A549 (cell line): ENCODE results near the gene TMEM176B. TPM values are rescaled to one million over a fixed set of nuclear protein-coding genes. Genes with fewer than 3 reads are reported as not detected.

Experiments used
- ATAC-seq, 2 experiments: fragments of 200-7000 bp in 1 of 2; fragments of >200 bp in 1 of 2; cut with Nextera tagmentation in 1 of 2; cut with Tn5 transposase in 1 of 2; 3 replicates each; pipeline versions ENCODE4 v1.8.0 to v1.9.1; 2018 to 2020; ENCODE audit warnings: mild to moderate bottlenecking in 1 of 2, moderate library complexity in 1 of 2
- CTCF ChIA-PET: fragments of 300-600 bp; sonication (Branson Sonifier 250); formaldehyde crosslinking; extraction: SDS; loops from one replicate; lab custom pipeline; 2021; ENCODE audit warnings: antibody characterized with exemption, inconsistent platforms; lab: Yijun Ruan, JAX
- POLR2A ChIA-PET: fragments of 350-600 bp; formaldehyde crosslinking; extraction: SDS; loops from one replicate; lab custom pipeline; 2021; ENCODE audit warnings: antibody characterized with exemption, inconsistent platforms; lab: Yijun Ruan, JAX
- DNase-seq, 2 experiments: peaks; one replicate each; pipeline versions ENCODE4 v3.0.0 to v3.0.0-alpha.2; 2011 to 2016; ENCODE audit warnings: low read depth in 1 of 2, low spot score in 1 of 2
- FAIRE-seq: peaks from 2 replicates; lab custom pipeline; 2011; peaks lifted over from hg19 to GRCh38; lab: Jason Lieb, UNC
- H3K27ac ChIP-seq, 2 experiments: fragments of >200 bp; sonication (Bioruptor Twin); formaldehyde crosslinking; 3 replicates each; pipeline ENCODE4 v1.5.1; 2016 to 2017
- H3K4me1 ChIP-seq: fragments of >200 bp; sonication (Bioruptor Twin); formaldehyde crosslinking; 3 replicates; pipeline ENCODE4 v1.6.1; 2016
- H3K4me2 ChIP-seq: fragments of >200 bp; sonication (Bioruptor Twin); formaldehyde crosslinking; 3 replicates; pipeline ENCODE4 v1.6.1; 2016
- H3K4me3 ChIP-seq: fragments of >200 bp; sonication (Bioruptor Twin); formaldehyde crosslinking; 3 replicates; pipeline ENCODE4 v1.5.1; 2016
- H3K9me3 ChIP-seq: fragments of >200 bp; sonication (Bioruptor Twin); formaldehyde crosslinking; 3 replicates; pipeline ENCODE4 v1.6.1; 2016
- BHLHE40 ChIP-seq: IDR thresholded peaks from 2 replicates; pipeline ENCODE4 v1.6.1; 2012; ENCODE audit warnings: low read depth, low read length, inconsistent platforms
- CBX2 ChIP-seq: fragments of 200-600 bp; sonication (generic); IDR thresholded peaks from 2 replicates; pipeline ENCODE4 v1.6.1; 2016; ENCODE audit warnings: low read depth, mild to moderate bottlenecking, borderline replicate concordance
- CBX8 ChIP-seq: fragments of 200-600 bp; sonication (generic); IDR thresholded peaks from 2 replicates; pipeline ENCODE4 v1.6.1; 2016
- CEBPB ChIP-seq, 2 experiments: fragments of >200 bp in 1 of 2; sonication (Bioruptor Twin) in 1 of 2; formaldehyde crosslinking in 1 of 2; IDR thresholded peaks; 2 replicates each; pipeline ENCODE4 v1.6.1; 2012 to 2016
- CHD2 ChIP-seq: fragments of 150-350 bp; IDR thresholded peaks from 2 replicates; pipeline ENCODE4 v1.6.1; 2014; ENCODE audit warnings: low read length; ENCODE audit not compliant: partially characterized antibody
- CHD4 ChIP-seq: fragments of 200-600 bp; sonication (generic); IDR thresholded peaks from 2 replicates; pipeline ENCODE4 v1.6.1; 2016; ENCODE audit warnings: antibody characterized with exemption, mild to moderate bottlenecking, borderline replicate concordance
- E2F6 ChIP-seq: IDR thresholded peaks from 2 replicates; pipeline ENCODE4 v1.6.1; 2012; ENCODE audit warnings: low read depth, borderline replicate concordance
- EHF ChIP-seq: fragments of 250-450 bp; sonication (Bioruptor Pico); IDR thresholded peaks from 2 replicates; pipeline ENCODE4 v1.5.0; 2020; ENCODE audit warnings: mild to moderate bottlenecking
- ESRRA ChIP-seq: fragments of 150-350 bp; IDR thresholded peaks from 2 replicates; pipeline ENCODE4 v1.6.1; 2014; ENCODE audit warnings: mild to moderate bottlenecking, low read length, borderline replicate concordance
- FOSB ChIP-seq: fragments of 250-450 bp; sonication (Bioruptor Pico); IDR thresholded peaks from 2 replicates; pipeline ENCODE4 v1.5.0; 2020; ENCODE audit warnings: mild to moderate bottlenecking, moderate library complexity
- GATA3 ChIP-seq: IDR thresholded peaks from 2 replicates; pipeline ENCODE4 v1.6.1; 2012; ENCODE audit warnings: borderline replicate concordance
- HDAC2 ChIP-seq: fragments of 200-600 bp; sonication (generic); IDR thresholded peaks from 2 replicates; pipeline ENCODE4 v1.6.1; 2016
- HEYL ChIP-seq: fragments of 250-450 bp; sonication (Bioruptor Pico); IDR thresholded peaks from 2 replicates; pipeline ENCODE4 v1.8.0; 2021; ENCODE audit warnings: mild to moderate bottlenecking, moderate library complexity
- JUN ChIP-seq, 2 experiments: fragments of >200 bp; sonication (Bioruptor Twin); formaldehyde crosslinking; IDR thresholded peaks; 2 replicates in 1 of 2; 3 replicates in 1 of 2; pipeline ENCODE4 v1.6.1; 2016 to 2017
- JUNB ChIP-seq: fragments of >200 bp; sonication (Bioruptor Twin); formaldehyde crosslinking; IDR thresholded peaks from 2 replicates; pipeline ENCODE4 v1.6.1; 2016
- KDM1A ChIP-seq: fragments of 200-600 bp; sonication (generic); IDR thresholded peaks from 2 replicates; pipeline ENCODE4 v1.6.1; 2016; ENCODE audit warnings: low read depth, mild to moderate bottlenecking
- KDM5A ChIP-seq: fragments of 200-600 bp; sonication (generic); IDR thresholded peaks from 2 replicates; pipeline ENCODE4 v1.6.1; 2016; ENCODE audit warnings: antibody characterized with exemption, mild to moderate bottlenecking
- MAFK ChIP-seq: fragments of 450-650 bp; IDR thresholded peaks from 2 replicates; pipeline ENCODE4 v1.6.1; 2014; ENCODE audit not compliant: partially characterized antibody
- MAZ ChIP-seq: fragments of 150-350 bp; IDR thresholded peaks from 2 replicates; pipeline ENCODE4 v1.6.1; 2014; ENCODE audit warnings: antibody characterized with exemption, low read depth, low read length, borderline replicate concordance
- NFE2L2 ChIP-seq: fragments of 150-350 bp; conservative IDR thresholded peaks from 2 replicates; pipeline ENCODE4 v1.6.1; 2014; ENCODE audit warnings: low read length
- PBX3 ChIP-seq: IDR thresholded peaks from 2 replicates; pipeline ENCODE4 v1.6.1; 2012
- REST ChIP-seq: fragments of 200-600 bp; sonication (generic); IDR thresholded peaks from 2 replicates; pipeline ENCODE4 v1.6.1; 2016; ENCODE audit warnings: antibody characterized with exemption, mild to moderate bottlenecking, moderate library complexity
- RFX5 ChIP-seq: fragments of 450-650 bp; IDR thresholded peaks from 2 replicates; pipeline ENCODE4 v1.7.1; 2014; ENCODE audit warnings: antibody characterized with exemption, mild to moderate bottlenecking, moderate library complexity
- RNF2 ChIP-seq: fragments of 200-600 bp; sonication (generic); IDR thresholded peaks from 2 replicates; pipeline ENCODE4 v1.6.1; 2016; ENCODE audit warnings: low read depth, mild to moderate bottlenecking, antibody characterized with exemption, moderate library complexity, borderline replicate concordance
- SMC3 ChIP-seq: fragments of >200 bp; sonication (Bioruptor Twin); formaldehyde crosslinking; IDR thresholded peaks from 3 replicates; pipeline ENCODE4 v1.6.1; 2018; ENCODE audit warnings: inconsistent platforms
- TP53 ChIP-seq: fragments of 250-450 bp; sonication (Bioruptor Pico); IDR thresholded peaks from 2 replicates; pipeline ENCODE4 v1.5.0; 2021; ENCODE audit warnings: mild to moderate bottlenecking, moderate library complexity
- USF2 ChIP-seq: fragments of 450-650 bp; IDR thresholded peaks from 2 replicates; pipeline ENCODE4 v1.6.1; 2014; ENCODE audit warnings: antibody characterized with exemption
- ZFP36 ChIP-seq: fragments of 450-650 bp; IDR thresholded peaks from 2 replicates; pipeline ENCODE4 v1.6.1; 2014; ENCODE audit warnings: borderline replicate concordance; ENCODE audit not compliant: partially characterized antibody
- ZNF302 ChIP-seq: fragments of 250-450 bp; sonication (Bioruptor Pico); IDR thresholded peaks from 2 replicates; pipeline ENCODE4 v1.9.0; 2021; ENCODE audit warnings: inconsistent platforms, mild to moderate bottlenecking, moderate library complexity
- WGBS: methylation state at CpG from one replicate; pipeline ENCODE4 v1.1.6; 2017; ENCODE audit errors: missing lambda C conversion rate; 5-methylcytosine and 5-hydroxymethylcytosine counted together
- polyA plus RNA-seq, 4 experiments: library from polyadenylated mRNA; depleted of rRNA in 3 of 4; stranded (reverse); fragments of >200 nt; fragmentation: RNase III in 1 of 4; extraction: RNeasy Plus Mini Kit Qiagen cat#74134 plus additional on column Dnase treatment in 1 of 4; gene quantifications; 2 replicates in 3 of 4; 3 replicates in 1 of 4; pipeline ENCODE4 v1.2.3, GENCODE V29; 2011 to 2017

Gene TMEM176B
- polyA plus RNA-seq, 2 of the 4 experiments (the other 2 are of a cell fraction), result 0.10 TPM; not detected in 1

- Histone ChIP-seq H3K4me2 (no peak overlapping the region), H3K4me3 (no peak overlapping the region), H3K4me1 (no peaks in the 10 kb centered on the region), H3K9me3 (no peaks in the 10 kb centered on the region), H3K27ac (no peak overlapping the region)
- no peak for FAIRE-seq
- POLR2A ChIA-PET, result no interaction called here
- CTCF ChIA-PET, result no interaction called here
- no peak for TF ChIP-seq CBX2
- no peak for TF ChIP-seq KDM5A
- DNase-seq, result no peak
- ATAC-seq, result no peak
- 33% methylated on average over 2 of the region's 2 CpGs for WGBS
Measured at GRCh38 chr7:150751702-150752101, 48.5 kb downstream of the TMEM176B start.

GRCh38 chr7:150748376-150748775, 51.8 kb downstream of the TMEM176B start:
- no peaks in the 10 kb centered on the region for H3K9me3 ChIP-seq
- 5% methylated on average over 4 of the region's 4 CpGs for WGBS
- H3K4me1 ChIP-seq, result no peaks in the 10 kb centered on the region
- H3K4me2 ChIP-seq, result no peak overlapping the region
- no peak for ATAC-seq
- POLR2A ChIA-PET, result no interaction called here
- TF ChIP-seq PBX3 (no peak), HEYL (CRISPR knock-in tag) (no peak), TP53 (CRISPR knock-in tag) (no peak), ZNF302 (CRISPR knock-in tag) (no peak), GATA3 (no peak), NFE2L2 (no peak), MAZ (no peak), JUN (IDR thresholded peaks at IDR 0.05) (no peak), JUNB (no peak), SMC3 (no peak), EHF (no peak), ESRRA (no peak), RFX5 (no peak)
- TF ChIP-seq, all 56 proteins: peak for 0
- FAIRE-seq (no peak), DNase-seq (no peak)
- no peak overlapping the region for H3K4me3 ChIP-seq
- H3K27ac ChIP-seq, result no peak overlapping the region
- CTCF ChIA-PET, result no interaction called here

- Histone ChIP-seq H3K4me2 (no peak overlapping the region), H3K4me3 (no peak overlapping the region), H3K9me3 (no peaks in the 10 kb centered on the region), H3K27ac (no peak overlapping the region), H3K4me1 (no peaks in the 10 kb centered on the region)
- TF ChIP-seq RFX5 (no peak), ZNF302 (CRISPR knock-in tag) (no peak), CHD2 (no peak), USF2 (no peak), HDAC2 (no peak), JUN (IDR thresholded peaks at IDR 0.05) (no peak), MAZ (no peak), FOSB (CRISPR knock-in tag) (no peak), BHLHE40 (no peak), CBX2 (no peak), KDM1A (no peak), CEBPB (IDR thresholded peaks at IDR 0.05) (no peak), ZFP36 (no peak), MAFK (no peak), RNF2 (no peak), GATA3 (no peak), CHD4 (no peak), E2F6 (no peak), REST (no peak), CBX8 (no peak)
- ATAC-seq (no peak), DNase-seq (no peak), FAIRE-seq (no peak)
- 33% methylated on average over 6 of the region's 6 CpGs for WGBS
- CTCF ChIA-PET, result no interaction called here
- POLR2A ChIA-PET, result no interaction called here
Measured at GRCh38 chr7:150746921-150747320, 53.2 kb downstream of the TMEM176B start.
